Measurements from ENCODE around the gene FAM135A.

Gene FAM135A

DNA sequence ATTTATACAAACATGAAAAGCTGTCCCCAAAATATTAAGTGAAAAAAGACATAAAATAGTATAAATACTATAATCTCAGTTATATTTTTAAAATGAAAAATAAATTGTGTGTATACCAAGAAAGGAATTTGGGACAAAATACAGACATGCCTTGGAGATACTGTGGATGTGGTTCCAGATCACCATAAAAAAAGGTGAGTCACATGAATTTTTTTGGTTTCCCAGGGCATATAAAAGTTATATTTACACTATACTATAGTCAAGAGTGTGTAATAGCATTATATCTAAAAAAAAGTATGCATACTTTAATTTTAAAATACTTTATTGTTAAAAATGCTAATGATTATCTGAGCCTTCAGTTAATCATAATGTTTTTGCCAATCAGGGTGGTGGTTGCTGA is 136.0 kb downstream of the FAM135A start:
- Histone ChIP-seq H3K9me3 (ENCODE audit: control insufficient read depth, insufficient read depth, low read depth, low read length) (no peaks in the 10 kb centered on the region), H3K4me3 (ENCODE audit: low read depth, low read length) (no peak overlapping the region), H3K27ac (ENCODE audit: extremely low read depth, low read depth, low read length) (no peak overlapping the region), H3K4me1 (ENCODE audit: control insufficient read depth, insufficient read depth, low read length) (no peaks in the 10 kb centered on the region), H3K36me3 (ENCODE audit: control insufficient read depth in 2 of 2, insufficient read depth in 1 of 2, low read length in 2 of 2) (peaks cover 0 to 3% of the 10 kb centered on the region in 2 experiments; a peak in 1 of 3 replicates)
- TF ChIP-seq ZNF214 (tag by site-specific recombination; IDR thresholded peaks at IDR 0.05; ENCODE audit: borderline replicate concordance) (no peak), PRDM6 (tag by site-specific recombination; IDR thresholded peaks at IDR 0.05) (no peak), ZBTB21 (tag by site-specific recombination; IDR thresholded peaks at IDR 0.05) (no peak), ZNF133 (tag by site-specific recombination; IDR thresholded peaks at IDR 0.05) (no peak), ZNF692 (tag by site-specific recombination; IDR thresholded peaks at IDR 0.05) (no peak), CTCF (tag by site-specific recombination; IDR thresholded peaks at IDR 0.05) (no peak), ZSCAN5A (tag by site-specific recombination; IDR thresholded peaks at IDR 0.05) (no peak), ZNF561 (tag by site-specific recombination; IDR thresholded peaks at IDR 0.05; ENCODE audit: borderline replicate concordance) (no peak), ZIC2 (tag by site-specific recombination; IDR thresholded peaks at IDR 0.05) (no peak), ZNF621 (tag by site-specific recombination; IDR thresholded peaks at IDR 0.05) (no peak), ZNF560 (tag by site-specific recombination; IDR thresholded peaks at IDR 0.05; ENCODE audit: borderline replicate concordance) (no peak), ZSCAN30 (tag by site-specific recombination; IDR thresholded peaks at IDR 0.05) (no peak), HOXC10 (CRISPR knock-in tag; IDR thresholded peaks at IDR 0.05) (no peak), ZSCAN16 (tag by site-specific recombination; IDR thresholded peaks at IDR 0.05) (no peak), ZNF660 (tag by site-specific recombination; IDR thresholded peaks at IDR 0.05) (no peak), ZNF610 (tag by site-specific recombination; IDR thresholded peaks at IDR 0.05; ENCODE audit: borderline replicate concordance) (no peak), ZNF645 (tag by site-specific recombination; IDR thresholded peaks at IDR 0.05) (no peak)
- TF ChIP-seq, protein P1, sequence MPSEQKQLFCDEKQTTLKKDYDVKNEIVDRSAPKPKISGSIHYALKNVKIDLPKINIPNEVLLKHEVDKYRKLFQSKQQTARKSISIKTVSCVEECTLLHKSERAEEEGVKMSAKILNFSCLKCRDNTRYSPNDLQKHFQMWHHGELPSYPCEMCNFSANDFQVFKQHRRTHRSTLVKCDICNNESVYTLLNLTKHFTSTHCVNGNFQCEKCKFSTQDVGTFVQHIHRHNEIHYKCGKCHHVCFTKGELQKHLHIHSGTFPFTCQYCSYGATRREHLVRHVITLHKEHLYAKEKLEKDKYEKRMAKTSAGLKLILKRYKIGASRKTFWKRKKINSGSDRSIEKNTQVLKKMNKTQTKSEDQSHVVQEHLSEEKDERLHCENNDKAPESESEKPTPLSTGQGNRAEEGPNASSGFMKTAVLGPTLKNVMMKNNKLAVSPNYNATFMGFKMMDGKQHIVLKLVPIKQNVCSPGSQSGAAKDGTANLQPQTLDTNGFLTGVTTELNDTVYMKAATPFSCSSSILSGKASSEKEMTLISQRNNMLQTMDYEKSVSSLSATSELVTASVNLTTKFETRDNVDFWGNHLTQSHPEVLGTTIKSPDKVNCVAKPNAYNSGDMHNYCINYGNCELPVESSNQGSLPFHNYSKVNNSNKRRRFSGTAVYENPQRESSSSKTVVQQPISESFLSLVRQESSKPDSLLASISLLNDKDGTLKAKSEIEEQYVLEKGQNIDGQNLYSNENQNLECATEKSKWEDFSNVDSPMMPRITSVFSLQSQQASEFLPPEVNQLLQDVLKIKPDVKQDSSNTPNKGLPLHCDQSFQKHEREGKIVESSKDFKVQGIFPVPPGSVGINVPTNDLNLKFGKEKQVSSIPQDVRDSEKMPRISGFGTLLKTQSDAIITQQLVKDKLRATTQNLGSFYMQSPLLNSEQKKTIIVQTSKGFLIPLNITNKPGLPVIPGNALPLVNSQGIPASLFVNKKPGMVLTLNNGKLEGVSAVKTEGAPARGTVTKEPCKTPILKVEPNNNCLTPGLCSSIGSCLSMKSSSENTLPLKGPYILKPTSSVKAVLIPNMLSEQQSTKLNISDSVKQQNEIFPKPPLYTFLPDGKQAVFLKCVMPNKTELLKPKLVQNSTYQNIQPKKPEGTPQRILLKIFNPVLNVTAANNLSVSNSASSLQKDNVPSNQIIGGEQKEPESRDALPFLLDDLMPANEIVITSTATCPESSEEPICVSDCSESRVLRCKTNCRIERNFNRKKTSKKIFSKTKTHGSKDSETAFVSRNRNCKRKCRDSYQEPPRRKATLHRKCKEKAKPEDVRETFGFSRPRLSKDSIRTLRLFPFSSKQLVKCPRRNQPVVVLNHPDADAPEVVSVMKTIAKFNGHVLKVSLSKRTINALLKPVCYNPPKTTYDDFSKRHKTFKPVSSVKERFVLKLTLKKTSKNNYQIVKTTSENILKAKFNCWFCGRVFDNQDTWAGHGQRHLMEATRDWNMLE (tag by site-specific recombination; conservative IDR thresholded peaks at IDR 0.05; ENCODE audit: low read depth) = no peak
- CTCF ChIA-PET = interaction anchor here (1.3 to 2.5 kb wide), 5 partner anchors 9 to 463 kb away, joined by 3 to 9 read pairs (median 5); no protein-coding TSS in a partner anchor
- POLR2A ChIA-PET = interaction anchor here (1.0 kb wide), 1 partner anchor 633 kb away, joined by 4 read pairs; no protein-coding TSS in a partner anchor

Measured in HEK293 (cell line).